ENCODE measurements around the gene CA12. TPM values are rescaled to one million over a fixed set of nuclear protein-coding genes. Genes with fewer than 3 reads are reported as not detected.
A peak's percentile ranks its signal among the peaks of the same experiment; 100 is the strongest.

CA12 gene
- total RNA-seq, 1 donor from 2014 or later = 0.25 TPM

- H3K9me3 ChIP-seq (replicated peaks) = no peaks in the 10 kb centered on the region
- intact Hi-C loops (cut with micrococcal nuclease) = no loop called here
- no peak overlapping the region for H3K27ac ChIP-seq (replicated peaks)
- H3K4me3 ChIP-seq = no peak overlapping the region
- DNase-seq = no peak
- H3K27me3 ChIP-seq (ENCODE audit: low read depth) = peaks cover 6% of the 10 kb centered on the region
- no peaks in the 10 kb centered on the region for H3K36me3 ChIP-seq
- peaks cover 22% of the 10 kb centered on the region for H3K4me1 ChIP-seq
- no peak for TF ChIP-seq CTCF (IDR thresholded peaks at IDR 0.05; ENCODE audit: borderline replicate concordance)
These were observed 10.2 kb upstream of the CA12 start for GRCh38 chr15:63391669-63392360.

- intact Hi-C loops (cut with micrococcal nuclease) = no loop called here
These were observed 9.0 kb upstream of the CA12 start for GRCh38 chr15:63390689-63391088.

GRCh38 chr15:63389902-63390670, 8.4 kb upstream of the CA12 start:
- no peak for DNase-seq
- no peak overlapping the region for H3K4me3 ChIP-seq
- H3K27me3 ChIP-seq (ENCODE audit: low read depth) = peaks cover 6% of the 10 kb centered on the region
- peaks cover 22% of the 10 kb centered on the region for H3K4me1 ChIP-seq
- no peaks in the 10 kb centered on the region for H3K36me3 ChIP-seq
- no peak for TF ChIP-seq CTCF (IDR thresholded peaks at IDR 0.05; ENCODE audit: borderline replicate concordance)
- no peaks in the 10 kb centered on the region for H3K9me3 ChIP-seq (replicated peaks)
- intact Hi-C loops (cut with micrococcal nuclease) = no loop called here
- H3K27ac ChIP-seq (replicated peaks) = no peak overlapping the region

More at GRCh38 chr15:63390689-63391088, 9.0 kb upstream of the CA12 start:
- H3K4me3 ChIP-seq = no peak overlapping the region
- peaks cover 22% of the 10 kb centered on the region for H3K4me1 ChIP-seq
- no peak overlapping the region for H3K27ac ChIP-seq (replicated peaks)
- no peaks in the 10 kb centered on the region for H3K36me3 ChIP-seq
- DNase-seq = no peak
- peaks cover 6% of the 10 kb centered on the region for H3K27me3 ChIP-seq (ENCODE audit: low read depth)
- no peak for TF ChIP-seq CTCF (IDR thresholded peaks at IDR 0.05; ENCODE audit: borderline replicate concordance)
- H3K9me3 ChIP-seq (replicated peaks) = no peaks in the 10 kb centered on the region

GRCh38 chr15:63388511-63388910, 6.9 kb upstream of the CA12 start:
- TF ChIP-seq CTCF (IDR thresholded peaks at IDR 0.05; ENCODE audit: borderline replicate concordance) = no peak
- Histone ChIP-seq H3K27me3 (ENCODE audit: low read depth) (no peaks in the 10 kb centered on the region), H3K27ac (replicated peaks) (peak overlapping the region; percentile 14), H3K4me1 (peaks cover 22% of the 10 kb centered on the region), H3K36me3 (no peaks in the 10 kb centered on the region), H3K9me3 (replicated peaks) (no peaks in the 10 kb centered on the region), H3K4me3 (no peak overlapping the region)
- intact Hi-C loops (cut with micrococcal nuclease) = no loop called here
- DNase-seq = no peak

GRCh38 chr15:63387748-63388493, 6.3 kb upstream of the CA12 start:
- Histone ChIP-seq H3K4me1 (peaks cover 22% of the 10 kb centered on the region), H3K36me3 (no peaks in the 10 kb centered on the region), H3K27ac (replicated peaks) (peak overlapping the region; percentile 14), H3K9me3 (replicated peaks) (no peaks in the 10 kb centered on the region), H3K27me3 (ENCODE audit: low read depth) (peaks cover 2% of the 10 kb centered on the region), H3K4me3 (no peak overlapping the region)
- intact Hi-C loops (cut with micrococcal nuclease) = no loop called here
- no peak for DNase-seq
- TF ChIP-seq CTCF (IDR thresholded peaks at IDR 0.05; ENCODE audit: borderline replicate concordance) = no peak

All from left ventricle myocardium inferior (tissue), 1 donor.